ENCODE data around the gene HACL1. TPM values are rescaled to one million over a fixed set of nuclear protein-coding genes. Genes with fewer than 3 reads are reported as not detected.

Gene HACL1
- total and polyA plus RNA-seq, 10 of the 15 experiments (the other 5 are each of a cell fraction or from before 2014, with no cell fraction given): 19.4 to 48.7 (median 30.1) TPM

DNA sequence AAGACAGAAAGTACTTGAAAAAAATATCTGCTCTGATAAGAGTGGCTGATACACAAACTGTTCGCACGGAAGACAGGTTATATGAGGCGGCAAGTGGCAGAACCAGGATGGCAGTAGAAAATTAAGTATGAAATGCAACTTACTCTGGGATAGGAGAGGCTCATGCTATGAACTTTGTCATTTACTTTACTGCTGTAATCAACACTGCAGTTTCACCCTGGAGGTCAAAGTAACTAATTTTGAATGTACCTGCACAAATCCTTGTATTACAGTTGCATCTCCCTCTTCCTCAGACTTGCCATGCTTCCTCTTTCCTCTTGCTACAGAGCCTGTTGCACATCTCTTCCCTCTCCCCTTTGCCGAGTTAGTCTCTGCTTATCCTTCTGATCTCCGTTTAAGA, 38.8 kb downstream of the HACL1 start:
- no peak for TF ChIP-seq MYB (IDR thresholded peaks at IDR 0.05; ENCODE audit: borderline replicate concordance, low read depth, low read length)
- TF ChIP-seq, protein P1, sequence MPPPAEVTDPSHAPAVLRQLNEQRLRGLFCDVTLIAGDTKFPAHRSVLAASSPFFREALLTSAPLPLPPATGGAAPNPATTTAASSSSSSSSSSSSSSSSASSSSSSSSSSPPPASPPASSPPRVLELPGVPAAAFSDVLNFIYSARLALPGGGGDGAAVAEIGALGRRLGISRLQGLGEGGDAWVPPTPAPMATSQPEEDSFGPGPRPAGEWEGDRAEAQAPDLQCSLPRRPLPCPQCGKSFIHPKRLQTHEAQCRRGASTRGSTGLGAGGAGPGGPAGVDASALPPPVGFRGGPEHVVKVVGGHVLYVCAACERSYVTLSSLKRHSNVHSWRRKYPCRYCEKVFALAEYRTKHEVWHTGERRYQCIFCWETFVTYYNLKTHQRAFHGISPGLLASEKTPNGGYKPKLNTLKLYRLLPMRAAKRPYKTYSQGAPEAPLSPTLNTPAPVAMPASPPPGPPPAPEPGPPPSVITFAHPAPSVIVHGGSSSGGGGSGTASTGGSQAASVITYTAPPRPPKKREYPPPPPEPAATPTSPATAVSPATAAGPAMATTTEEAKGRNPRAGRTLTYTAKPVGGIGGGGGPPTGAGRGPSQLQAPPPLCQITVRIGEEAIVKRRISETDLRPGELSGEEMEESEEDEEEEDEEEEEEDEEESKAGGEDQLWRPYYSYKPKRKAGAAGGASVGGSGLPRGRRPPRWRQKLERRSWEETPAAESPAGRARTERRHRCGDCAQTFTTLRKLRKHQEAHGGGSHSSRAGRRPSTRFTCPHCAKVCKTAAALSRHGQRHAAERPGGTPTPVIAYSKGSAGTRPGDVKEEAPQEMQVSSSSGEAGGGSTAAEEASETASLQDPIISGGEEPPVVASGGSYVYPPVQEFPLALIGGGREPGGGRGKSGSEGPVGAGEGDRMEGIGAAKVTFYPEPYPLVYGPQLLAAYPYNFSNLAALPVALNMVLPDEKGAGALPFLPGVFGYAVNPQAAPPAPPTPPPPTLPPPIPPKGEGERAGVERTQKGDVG (CRISPR knock-in tag; IDR thresholded peaks at IDR 0.05): no peak
- TF ChIP-seq KAT2A (conservative IDR thresholded peaks at IDR 0.05; ENCODE audit: control insufficient read depth, low read depth, low read length): no peak
- TF ChIP-seq SMC3 (IDR thresholded peaks at IDR 0.05; ENCODE audit: borderline replicate concordance, low read length): no peak
- TSS peak; percentile 16 for BruUV-seq (replicated peaks)
- in situ Hi-C loops (cut with MboI) (no loop called here), intact Hi-C loops (cut with micrococcal nuclease; ENCODE audit: unreplicated experiment) (no loop called here)
- ChIA-PET SMC1A (ENCODE audit: uncharacterized antibody, unreplicated experiment) (no interaction called here), CTCF (no interaction called here), POLR2A (no interaction called here), RAD21 (ENCODE audit: unreplicated experiment) (no interaction called here)
- H3K4me3 ChIP-seq: no peak overlapping the region
- no peak for DNase-seq (ENCODE audit: low read depth, low spot score)
- H4K20me1 ChIP-seq (ENCODE audit: control insufficient read depth, insufficient read depth): no peaks in the 10 kb centered on the region
- no peak for ATAC-seq
- H3K4me1 ChIP-seq (ENCODE audit: control insufficient read depth, insufficient read depth, low read length): no peaks in the 10 kb centered on the region; the same call in 1 of the 2 replicates
- H3K4me2 ChIP-seq (ENCODE audit: control insufficient read depth, insufficient read depth): no peak overlapping the region
- no peak overlapping the region for H2AFZ ChIP-seq (ENCODE audit: control insufficient read depth, low read depth, low read length)
- WGBS (ENCODE audit: insufficient coverage, insufficient replicate concordance, low lambda C conversion rate, missing lambda C conversion rate): 94% methylated on average over 5 of the region's 5 CpGs
- FAIRE-seq: no peak
- peaks cover 1 to 16% of the 10 kb centered on the region in 2 experiments; a peak in 3 of 4 replicates for H3K36me3 ChIP-seq (ENCODE audit: control insufficient read depth in 2 of 2, insufficient read depth in 2 of 2, low read length in 1 of 2)
- H3K27ac ChIP-seq (ENCODE audit: control insufficient read depth, insufficient read depth): no peak overlapping the region
- no peaks in the 10 kb centered on the region for H3K27me3 ChIP-seq (replicated peaks in 1 of 2; ENCODE audit: control insufficient read depth in 2 of 2, insufficient read depth in 2 of 2, low read length in 1 of 2)
- H3K79me2 ChIP-seq (ENCODE audit: control insufficient read depth, insufficient read depth, low read length): no peaks in the 10 kb centered on the region
- no peak overlapping the region for H3K9ac ChIP-seq (ENCODE audit: control insufficient read depth, insufficient read depth, low read length)
- no peaks in the 10 kb centered on the region for H3K9me3 ChIP-seq (replicated peaks; ENCODE audit: control insufficient read depth, insufficient read depth, low read length)

All from GM12878 (cell line).